ENCODE data around the gene ZNF215. TPM values are rescaled to one million over a fixed set of nuclear protein-coding genes. Genes with fewer than 3 reads are reported as not detected.

Gene ZNF215
- total and polyA plus RNA-seq, 2 of the 8 experiments (the other 6 are each of a cell fraction or from before 2014, with no cell fraction given) = 6.4 to 17.9 TPM

DNA sequence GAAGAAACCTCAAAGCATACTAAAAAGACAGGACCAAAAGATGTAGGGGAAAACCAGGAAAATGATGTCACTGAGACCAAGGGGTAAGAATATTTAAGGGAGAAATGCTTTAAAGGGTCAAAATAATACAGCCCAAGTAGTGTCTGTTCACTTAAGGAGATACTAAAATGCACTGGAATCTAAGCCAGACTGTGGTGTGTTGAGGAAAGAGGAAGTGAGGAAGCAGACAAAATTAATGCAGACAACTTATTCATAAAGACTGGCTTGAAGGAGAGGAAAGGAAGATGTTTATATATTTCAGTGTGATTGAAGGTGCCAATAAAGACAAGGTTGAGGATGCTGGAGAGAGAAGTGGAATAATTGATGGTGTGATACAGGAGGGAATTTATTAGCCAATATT is 15.7 kb downstream of the ZNF215 start (continued):
- TF ChIP-seq CHD7 (IDR thresholded peaks at IDR 0.05; ENCODE audit: insufficient replicate concordance, low read length) (no peak), SIX5 (IDR thresholded peaks at IDR 0.05; ENCODE audit: low read depth, low read length) (no peak), BCL11A (IDR thresholded peaks at IDR 0.05; ENCODE audit: low read depth in 2 of 2, low read length in 2 of 2) (no peak), SRF (IDR thresholded peaks at IDR 0.05; ENCODE audit: low read depth, low read length) (no peak), NANOG (IDR thresholded peaks at IDR 0.05; ENCODE audit: insufficient read depth, low read depth, low read length, poor library complexity, severe bottlenecking) (no peak)

All from H1 (cell line).